ENCODE results near the gene CHCHD4.

DNA sequence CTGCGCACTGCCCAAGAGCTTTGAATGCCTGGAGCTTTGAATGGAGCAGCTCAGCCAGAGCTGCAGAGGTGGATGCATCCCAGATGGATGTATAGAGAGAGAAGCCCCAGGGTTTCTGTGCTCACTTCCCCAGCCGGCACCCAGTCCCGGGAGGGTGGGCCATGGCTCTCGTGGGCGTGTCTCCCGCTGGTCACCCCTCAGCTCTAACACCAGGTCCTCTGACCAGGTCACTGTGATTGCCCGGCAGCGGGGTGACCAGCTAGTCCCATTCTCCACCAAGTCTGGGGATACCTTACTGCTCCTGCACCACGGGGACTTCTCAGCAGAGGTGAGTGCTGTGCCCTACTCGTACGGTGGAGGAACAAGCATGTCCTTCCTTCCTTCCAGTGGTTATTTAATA is 10.9 kb upstream of the CHCHD4 start:
- TF ChIP-seq, protein P1, sequence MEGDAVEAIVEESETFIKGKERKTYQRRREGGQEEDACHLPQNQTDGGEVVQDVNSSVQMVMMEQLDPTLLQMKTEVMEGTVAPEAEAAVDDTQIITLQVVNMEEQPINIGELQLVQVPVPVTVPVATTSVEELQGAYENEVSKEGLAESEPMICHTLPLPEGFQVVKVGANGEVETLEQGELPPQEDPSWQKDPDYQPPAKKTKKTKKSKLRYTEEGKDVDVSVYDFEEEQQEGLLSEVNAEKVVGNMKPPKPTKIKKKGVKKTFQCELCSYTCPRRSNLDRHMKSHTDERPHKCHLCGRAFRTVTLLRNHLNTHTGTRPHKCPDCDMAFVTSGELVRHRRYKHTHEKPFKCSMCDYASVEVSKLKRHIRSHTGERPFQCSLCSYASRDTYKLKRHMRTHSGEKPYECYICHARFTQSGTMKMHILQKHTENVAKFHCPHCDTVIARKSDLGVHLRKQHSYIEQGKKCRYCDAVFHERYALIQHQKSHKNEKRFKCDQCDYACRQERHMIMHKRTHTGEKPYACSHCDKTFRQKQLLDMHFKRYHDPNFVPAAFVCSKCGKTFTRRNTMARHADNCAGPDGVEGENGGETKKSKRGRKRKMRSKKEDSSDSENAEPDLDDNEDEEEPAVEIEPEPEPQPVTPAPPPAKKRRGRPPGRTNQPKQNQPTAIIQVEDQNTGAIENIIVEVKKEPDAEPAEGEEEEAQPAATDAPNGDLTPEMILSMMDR (IDR thresholded peaks at IDR 0.05), result no peak
- no peak for TF ChIP-seq POLR2A (IDR thresholded peaks at IDR 0.05)

All from testis (tissue), 2 donors.